ENCODE measurements around the gene NET1. TPM values are rescaled to one million over a fixed set of nuclear protein-coding genes. Genes with fewer than 3 reads are reported as not detected.

Gene NET1
- total and polyA plus RNA-seq, 2 donors (not counting 3 experiments of a cell fraction or from before 2014, with no cell fraction given), result 14.4 to 46.3 TPM

GRCh38 chr10:5443429-5443828 is 31.1 kb downstream of the NET1 start:
- FAIRE-seq (no peak), DNase-seq (ENCODE audit: low read depth, low spot score) (no peak)
- peaks cover 9% of the 10 kb centered on the region for H3K4me1 ChIP-seq (ENCODE audit: control insufficient read depth, extremely low read depth, insufficient read depth, low read length)
- TF ChIP-seq EZH2 (IDR thresholded peaks at IDR 0.05; ENCODE audit: borderline replicate concordance, low read depth, low read length, severe bottlenecking) (no peak), GATA2 (IDR thresholded peaks at IDR 0.05; ENCODE audit: insufficient read depth, insufficient read length, low read depth, low read length) (no peak), MYC (IDR thresholded peaks at IDR 0.05; ENCODE audit: low read depth, low read length) (no peak), MAX (IDR thresholded peaks at IDR 0.05; ENCODE audit: insufficient read depth, insufficient read length) (no peak), POLR2AphosphoS5 (IDR thresholded peaks at IDR 0.05; ENCODE audit: insufficient read depth, low read depth, low read length) (no peak), FOS (IDR thresholded peaks at IDR 0.05; ENCODE audit: borderline replicate concordance, insufficient read depth, low read length) (no peak), JUN (IDR thresholded peaks at IDR 0.05; ENCODE audit: borderline replicate concordance, insufficient read depth, insufficient read length, low read depth) (no peak), POLR2A (IDR thresholded peaks at IDR 0.05; ENCODE audit: low read depth, low read length) (no peak), CTCF (IDR thresholded peaks at IDR 0.05; ENCODE audit: extremely low read depth in 1 of 2, insufficient read depth in 1 of 2, low read depth in 1 of 2, low read length in 2 of 2) (no peak)
- H3K4me3 ChIP-seq (replicated peaks in 1 of 3; ENCODE audit: insufficient read depth in 1 of 3, low read depth in 1 of 3, low read length in 3 of 3), result no peak overlapping the region
- H4K20me1 ChIP-seq (replicated peaks; ENCODE audit: control insufficient read depth, extremely low read depth, insufficient read depth, low read length), result no peaks in the 10 kb centered on the region
- intact Hi-C loops (cut with micrococcal nuclease), result loop anchor here (10.0 kb wide), 1 partner anchor 151 kb away; no protein-coding TSS in a partner anchor
- peaks cover 31% of the 10 kb centered on the region for H3K79me2 ChIP-seq (ENCODE audit: control insufficient read depth, insufficient read depth, low read length)
- no peak overlapping the region for H3K9ac ChIP-seq (replicated peaks; ENCODE audit: extremely low read depth, insufficient read depth, low read length)
- ChIA-PET POLR2A (no interaction called here), CTCF (interaction anchor here (0.7 to 10.4 kb wide), 12 partner anchors 10 to 594 kb away, joined by 3 to 309 read pairs (median 4); no protein-coding TSS in a partner anchor)
- peaks cover 0 to 5% of the 10 kb centered on the region in 2 experiments for H3K36me3 ChIP-seq (ENCODE audit: control insufficient read depth in 2 of 2, extremely low read depth in 1 of 2, insufficient read depth in 2 of 2, low read length in 2 of 2)
- no peaks in the 10 kb centered on the region for H3K9me3 ChIP-seq (replicated peaks; ENCODE audit: control insufficient read depth, insufficient read depth, low read length)
- H3K27me3 ChIP-seq (ENCODE audit: control insufficient read depth in 2 of 2, insufficient read depth in 2 of 2, low read length in 2 of 2), result no peaks in the 10 kb centered on the region
- H3K27ac ChIP-seq (ENCODE audit: insufficient read depth, low read depth, low read length), result no peak overlapping the region
- no TSS peak for BruUV-seq (replicated peaks)
- H3K9me1 ChIP-seq (replicated peaks; ENCODE audit: control insufficient read depth, extremely low read depth, insufficient read depth, low read length), result no peaks in the 10 kb centered on the region
- H3K4me2 ChIP-seq (ENCODE audit: insufficient read depth, low read length), result no peak overlapping the region
- no peak overlapping the region for H2AFZ ChIP-seq (ENCODE audit: low read depth, low read length)
- dilution Hi-C loops (cut with MboI; ENCODE audit: extremely low pct_ligation_motif_present, low sequenced_read_pairs), result no loop called here
